ENCODE data around the gene TAC3. TPM values are rescaled to one million over a fixed set of nuclear protein-coding genes. Genes with fewer than 3 reads are reported as not detected.
"Not testable (repeated sequence)": the region's sequence is repeated elsewhere in the genome, so short reads cannot be mapped to it uniquely, and the experiment has no call there.

Gene TAC3
- total RNA-seq (not detected), polyA plus RNA-seq (1 to 10 TPM in 1 of 2 donors, under 1 TPM in 1; 0.40 to 2.2 TPM)
- long read RNA-seq, donor 1, result 0 reads
- long read RNA-seq, donor 2, partial matches to known transcripts, result 0 of 3 reads
- long read RNA-seq, donor 2, other reads (novel, unspliced or antisense), result 0 of 3 reads
- long read RNA-seq, donor 3, result 0 reads

GRCh38 chr12:57016348-57016747, at the start of gene TAC3:
Gene TAC3, minus strand, starts transcription at chr12:57016529. Its CDS starts 732 bp downstream, at chr12:57015797.
- DNase-seq, result no peak
- WGBS, 3 donors, result 39 to 49% (median 40%) methylated on average over 6 of the region's 6 CpGs
- intact Hi-C loops (cut with DNase I), result no loop called here
- no peaks in the 10 kb centered on the region for H3K9me3 ChIP-seq
- H3K27me3 ChIP-seq, result no peaks in the 10 kb centered on the region
- TF ChIP-seq CTCF (IDR thresholded peaks at IDR 0.05) (no peak), EP300 (IDR thresholded peaks at IDR 0.05) (no peak), POLR2A (IDR thresholded peaks at IDR 0.05) (no peak)
- H3K4me1 ChIP-seq (ENCODE audit: insufficient read depth), result no peaks in the 10 kb centered on the region
- no peaks in the 10 kb centered on the region for H3K36me3 ChIP-seq
- no peak within 1 kb of the TSS for H3K4me3 ChIP-seq
- H3K27ac ChIP-seq, result no peak within 1 kb of the TSS

DNA sequence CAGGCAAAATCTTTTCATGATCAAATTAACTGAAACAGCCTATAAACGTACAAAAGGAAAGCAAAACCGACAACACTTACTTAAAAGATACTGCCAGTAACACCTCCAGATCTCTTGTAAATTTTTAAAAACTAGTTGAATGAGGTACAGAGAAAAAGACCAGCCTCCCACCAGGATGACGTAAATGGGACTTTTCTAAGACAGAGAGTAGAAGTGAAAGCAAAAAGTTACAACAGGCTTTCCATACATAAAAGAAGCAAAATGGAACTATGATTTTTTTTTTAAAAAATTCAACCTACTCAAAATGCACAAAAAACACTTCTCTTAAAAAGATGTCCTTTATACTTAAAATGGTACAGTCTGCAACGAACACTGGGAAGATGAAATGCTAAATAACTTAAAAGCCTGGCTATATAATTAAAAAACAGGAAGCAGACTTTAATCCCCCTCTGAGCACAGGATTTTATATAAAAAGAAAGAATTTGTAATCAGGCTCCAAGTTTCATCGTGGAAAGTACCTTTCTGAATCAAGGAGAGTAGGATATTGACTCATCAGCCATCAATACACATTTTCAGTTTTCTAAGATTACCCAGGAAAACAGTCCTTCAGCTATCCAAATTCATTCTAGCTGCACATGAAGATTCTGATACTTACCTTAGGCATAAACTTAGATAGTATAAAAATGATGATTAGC, 47.8 kb upstream of the TAC3 start:
- Histone ChIP-seq H3K9me3 (no peaks in the 10 kb centered on the region), H3K36me3 (no peaks in the 10 kb centered on the region), H3K4me3 (no peak overlapping the region), H3K27ac (no peak overlapping the region), H3K27me3 (no peaks in the 10 kb centered on the region), H3K4me1 (ENCODE audit: insufficient read depth) (no peaks in the 10 kb centered on the region)
- no peak for DNase-seq
- 60 to 69% (median 66%) methylated on average over 5 of the region's 5 CpGs for WGBS, 3 donors
- intact Hi-C loops (cut with DNase I), result no loop called here
- no peak for TF ChIP-seq EP300 (IDR thresholded peaks at IDR 0.05)
- TF ChIP-seq POLR2A (IDR thresholded peaks at IDR 0.05), result no peak

GRCh38 chr12:57058454-57058853, 42.1 kb upstream of the TAC3 start:
- H3K4me3 ChIP-seq, result no peak overlapping the region
- H3K9me3 ChIP-seq, result no peaks in the 10 kb centered on the region
- intact Hi-C loops (cut with DNase I), result no loop called here
- no peak for DNase-seq
- no peak overlapping the region for H3K27ac ChIP-seq
- no peak for TF ChIP-seq CTCF (IDR thresholded peaks at IDR 0.05)
- no peak for TF ChIP-seq POLR2A (IDR thresholded peaks at IDR 0.05)
- TF ChIP-seq EP300 (IDR thresholded peaks at IDR 0.05), result no peak
- no peaks in the 10 kb centered on the region for H3K27me3 ChIP-seq
- H3K36me3 ChIP-seq, result no peaks in the 10 kb centered on the region
- no peaks in the 10 kb centered on the region for H3K4me1 ChIP-seq (ENCODE audit: insufficient read depth)
- 89 to 95% (median 92%) methylated on average over 1 of the region's 1 CpG for WGBS, 3 donors

GRCh38 chr12:57057067-57057751, 40.9 kb upstream of the TAC3 start:
- no peaks in the 10 kb centered on the region for H3K36me3 ChIP-seq
- intact Hi-C loops (cut with DNase I), result no loop called here
- 76 to 90% (median 84%) methylated on average over 6 of the region's 6 CpGs for WGBS, 3 donors
- no peaks in the 10 kb centered on the region for H3K4me1 ChIP-seq (ENCODE audit: insufficient read depth)
- H3K9me3 ChIP-seq, result no peaks in the 10 kb centered on the region
- TF ChIP-seq POLR2A (IDR thresholded peaks at IDR 0.05) (no peak), EP300 (IDR thresholded peaks at IDR 0.05) (no peak), CTCF (IDR thresholded peaks at IDR 0.05) (no peak)
- H3K27ac ChIP-seq, result no peak overlapping the region
- no peak for DNase-seq
- H3K27me3 ChIP-seq, result no peaks in the 10 kb centered on the region
- no peak overlapping the region for H3K4me3 ChIP-seq

DNA sequence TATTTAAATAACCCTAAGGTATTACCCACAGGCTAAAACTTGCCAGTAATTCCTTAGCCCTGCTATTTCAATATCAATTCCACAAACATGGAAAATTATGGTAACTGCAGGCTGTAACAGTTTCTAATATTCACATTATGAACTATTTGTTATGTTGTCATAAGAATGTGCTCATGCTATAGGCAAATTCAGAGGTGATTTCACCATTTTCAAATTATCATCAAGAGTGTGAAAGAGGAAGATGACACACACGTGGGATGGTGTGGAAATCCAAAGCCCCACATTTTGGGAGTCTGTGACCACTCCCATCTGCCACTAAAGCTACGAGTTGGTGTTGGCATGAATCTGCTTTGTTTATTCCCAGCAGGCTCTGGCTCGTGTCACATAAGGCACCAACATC, 39.5 kb upstream of the TAC3 start:
- DNase-seq, result no peak
- no peak for TF ChIP-seq EP300 (IDR thresholded peaks at IDR 0.05)
- no peak for TF ChIP-seq CTCF (IDR thresholded peaks at IDR 0.05)
- Histone ChIP-seq H3K36me3 (no peaks in the 10 kb centered on the region), H3K4me3 (no peak overlapping the region), H3K9me3 (no peaks in the 10 kb centered on the region), H3K27ac (no peak overlapping the region), H3K4me1 (ENCODE audit: insufficient read depth) (no peaks in the 10 kb centered on the region), H3K27me3 (no peaks in the 10 kb centered on the region)
- 50 to 75% (median 61%) methylated on average over 3 of the region's 3 CpGs for WGBS, 3 donors
- intact Hi-C loops (cut with DNase I), result no loop called here

- H3K27ac ChIP-seq; H3K4me1 ChIP-seq (ENCODE audit: insufficient read depth); H3K27me3 ChIP-seq; intact Hi-C loops (cut with DNase I); DNase-seq; H3K9me3 ChIP-seq; H3K4me3 ChIP-seq; H3K36me3 ChIP-seq: not testable (repeated sequence)
- 93 to 98% (median 97%) methylated on average over 4 of the region's 4 CpGs for WGBS, 3 donors
Measured at GRCh38 chr12:57053901-57054300, 37.6 kb upstream of the TAC3 start.

DNA sequence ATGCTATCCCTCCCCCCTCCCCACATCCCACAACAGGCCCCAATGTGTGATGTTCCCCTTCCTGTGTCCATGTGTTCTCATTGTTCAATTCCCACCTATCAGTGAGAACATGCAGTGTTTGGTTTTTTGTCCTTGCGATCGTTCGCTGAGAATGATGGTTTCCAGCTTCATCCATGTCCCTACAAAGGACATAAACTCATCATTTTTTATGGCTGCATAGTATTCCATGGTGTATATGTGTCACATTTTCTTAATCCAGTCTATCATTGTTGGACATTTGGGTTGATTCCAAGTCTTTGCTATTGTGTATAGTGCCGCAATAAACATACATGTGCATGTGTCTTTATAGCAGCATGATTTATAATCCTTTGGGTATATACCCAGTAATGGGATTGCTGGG, 36.8 kb upstream of the TAC3 start:
- intact Hi-C loops (cut with DNase I); H3K27me3 ChIP-seq; H3K4me3 ChIP-seq; DNase-seq; H3K27ac ChIP-seq; H3K9me3 ChIP-seq; H3K4me1 ChIP-seq (ENCODE audit: insufficient read depth); H3K36me3 ChIP-seq: not testable (repeated sequence)
- WGBS, 3 donors, result 90 to 98% (median 95%) methylated on average over 4 of the region's 4 CpGs

Measured in ovary (tissue), 10 donors.